Activated CD4-positive, CD25-positive, alpha-beta regulatory T cell treated with anti-CD3 and anti-CD28 coated beads, Interleukin-2, amount 50 U/mL, for 24 hours (primary cell): ENCODE measurements around the gene CSGALNACT2.

Source experiments
- ATAC-seq, 2 donors: fragments of 150-1000 bp; cut with Tn5 transposase; one replicate each; pipeline ENCODE4 v1.10.0; 2021; ENCODE audit warnings: mild to moderate bottlenecking in 1 of 2, moderate library complexity in 1 of 2

The CSGALNACT2 gene

DNA sequence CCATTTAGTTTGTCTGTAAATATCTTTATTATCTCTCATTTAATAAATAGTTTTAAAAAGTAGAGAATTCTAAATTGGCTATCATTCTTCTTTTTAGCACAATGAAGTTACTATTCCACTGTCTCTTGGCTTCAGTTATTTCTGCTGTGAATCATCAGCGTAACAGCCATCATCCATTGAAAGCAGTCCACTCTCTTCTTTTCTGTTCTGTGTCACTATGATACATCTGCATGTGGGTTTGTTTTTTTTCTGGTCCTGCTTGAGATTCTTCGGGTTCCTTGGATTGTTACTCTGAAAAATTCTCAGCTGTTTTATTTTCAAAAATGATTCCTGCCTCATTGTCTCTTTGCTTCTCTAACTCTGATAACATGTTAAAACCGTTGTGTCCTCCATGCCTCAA lies 52.5 kb downstream of the CSGALNACT2 start:
- ATAC-seq = no peak

- no peak for ATAC-seq
Measured at GRCh38 chr10:43192884-43193283, 54.6 kb downstream of the CSGALNACT2 start.

GRCh38 chr10:43193496-43194080 lies 55.3 kb downstream of the CSGALNACT2 start:
- ATAC-seq = no peak

DNA sequence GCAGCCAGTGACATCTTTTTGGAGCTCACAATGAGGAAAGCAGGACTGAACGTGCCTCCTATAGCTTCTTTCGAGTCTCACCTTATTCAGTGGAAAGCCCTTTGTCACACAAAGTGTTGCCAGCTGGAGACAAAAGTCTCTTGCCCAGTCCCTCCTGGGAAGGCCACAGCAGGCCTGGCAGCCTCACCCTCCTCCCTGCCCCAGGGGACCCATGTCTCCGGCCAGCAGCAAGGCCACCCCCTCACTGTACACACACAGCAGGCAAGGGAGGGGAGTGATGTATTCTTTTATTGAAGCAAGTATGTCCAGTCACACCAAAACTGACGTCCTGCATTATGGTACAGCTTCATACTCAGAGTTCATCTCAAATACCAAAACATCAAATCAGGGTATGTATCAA lies 56.0 kb downstream of the CSGALNACT2 start:
- ATAC-seq = no peak

GRCh38 chr10:43194859-43195258 lies 56.6 kb downstream of the CSGALNACT2 start:
- ATAC-seq = no peak

DNA sequence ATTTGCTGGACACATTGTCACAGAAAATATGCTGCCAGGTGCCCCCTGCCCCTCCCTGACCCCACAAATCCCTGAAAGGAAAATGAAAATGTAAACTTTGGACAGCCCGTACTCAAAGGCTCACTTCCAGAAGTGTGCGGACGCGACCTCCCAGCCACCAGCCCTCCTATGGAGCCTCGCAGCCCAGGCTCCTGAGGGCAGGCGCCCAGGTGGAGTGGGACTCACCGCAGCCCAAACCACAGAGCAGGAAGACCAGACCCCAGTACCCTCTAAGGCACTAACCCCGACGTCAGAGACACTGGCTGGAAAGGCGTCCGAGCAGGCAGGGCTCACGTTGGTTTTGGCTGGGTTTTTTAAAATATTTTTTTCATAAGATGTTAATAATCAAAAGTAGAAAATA lies 57.3 kb downstream of the CSGALNACT2 start:
- ATAC-seq = no peak

- no peak for ATAC-seq
Measured at GRCh38 chr10:43196131-43196980, 58.1 kb downstream of the CSGALNACT2 start.

GRCh38 chr10:43196981-43197833 lies 59.0 kb downstream of the CSGALNACT2 start:
- no peak for ATAC-seq

DNA sequence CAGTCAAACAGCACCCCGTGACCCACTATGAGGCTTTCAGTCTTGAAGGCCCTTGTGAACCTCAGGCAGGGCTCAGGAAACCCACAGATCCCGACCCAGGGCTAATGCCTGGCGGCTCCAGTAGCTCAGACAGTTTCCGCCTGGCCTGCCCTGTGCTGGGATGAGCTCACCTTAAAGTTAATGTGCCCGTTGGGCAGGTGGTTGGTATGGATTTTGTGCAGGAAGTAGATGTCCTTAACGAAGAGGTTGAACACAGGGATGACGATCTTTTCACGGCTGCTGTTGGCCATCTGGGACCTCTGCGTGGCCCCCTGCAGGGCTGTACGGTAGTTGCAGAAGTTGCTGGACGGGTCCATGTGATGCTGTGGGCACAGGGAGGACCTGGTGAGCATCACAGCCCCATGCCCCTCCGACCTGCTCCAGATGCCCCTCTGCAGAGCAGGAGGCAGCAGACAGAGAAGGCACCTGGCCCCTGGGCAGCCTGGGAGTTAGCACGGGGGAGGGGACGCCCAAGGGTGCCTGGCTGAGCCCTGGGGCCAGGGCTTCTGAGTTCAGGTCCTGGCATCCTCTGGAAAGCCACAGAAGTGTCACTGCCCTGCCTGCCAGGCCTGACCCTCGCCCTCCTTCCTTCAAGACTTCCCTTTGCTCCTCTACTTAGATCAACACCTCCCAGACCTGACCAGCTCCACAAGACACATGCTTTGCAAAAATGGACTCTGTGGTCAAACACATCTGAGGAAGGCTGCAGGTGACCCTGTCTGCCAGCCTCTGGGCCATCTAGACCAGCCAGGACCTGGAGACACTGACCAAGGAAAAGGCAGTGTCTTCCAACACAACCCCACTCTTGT lies 59.8 kb downstream of the CSGALNACT2 start:
- no peak for ATAC-seq

DNA sequence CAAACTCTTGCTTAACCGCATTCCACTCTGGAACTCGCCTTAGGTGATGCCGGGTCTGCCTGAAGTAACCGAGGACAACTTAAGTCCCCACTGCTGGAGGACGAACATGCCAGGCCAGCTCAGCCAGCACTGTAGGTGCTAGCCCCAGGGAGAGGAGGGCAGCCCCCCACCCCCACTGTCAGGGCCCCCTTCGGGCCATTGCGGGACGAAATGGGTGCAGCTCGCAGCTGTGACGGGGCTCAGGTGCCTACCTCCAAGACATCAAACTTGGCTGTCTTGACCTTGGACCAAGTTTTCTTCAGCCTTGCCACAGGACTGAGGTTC lies 60.4 kb downstream of the CSGALNACT2 start:
- no peak for ATAC-seq

DNA sequence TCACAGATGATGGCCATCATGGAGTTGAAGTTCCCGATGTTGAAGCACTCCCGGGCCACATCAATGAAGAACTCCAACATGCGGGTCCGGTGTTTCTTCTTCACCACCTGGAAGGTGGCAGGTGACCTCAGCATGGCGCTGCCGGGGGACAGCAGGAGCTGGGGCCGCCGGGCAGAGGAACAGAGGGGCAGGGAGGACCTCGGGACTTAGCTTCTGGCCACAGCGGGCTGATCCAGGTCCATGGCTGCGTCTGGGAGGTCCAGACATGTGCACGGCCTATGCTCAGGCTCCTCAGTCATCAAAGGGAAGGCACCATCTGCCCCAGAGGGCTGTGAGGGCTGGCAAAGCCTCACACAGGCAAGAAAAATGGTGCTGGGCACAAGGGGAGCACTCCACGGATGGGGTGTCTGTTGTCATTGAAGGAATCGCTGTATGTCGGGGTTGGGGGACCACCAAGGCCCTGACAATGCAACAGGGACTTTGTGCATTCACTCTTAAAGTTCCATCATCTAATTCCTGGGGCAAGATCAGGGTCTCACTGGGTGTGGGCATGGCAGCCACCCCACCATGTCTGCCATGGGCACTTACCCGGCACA lies 60.9 kb downstream of the CSGALNACT2 start:
- ATAC-seq = no peak

DNA sequence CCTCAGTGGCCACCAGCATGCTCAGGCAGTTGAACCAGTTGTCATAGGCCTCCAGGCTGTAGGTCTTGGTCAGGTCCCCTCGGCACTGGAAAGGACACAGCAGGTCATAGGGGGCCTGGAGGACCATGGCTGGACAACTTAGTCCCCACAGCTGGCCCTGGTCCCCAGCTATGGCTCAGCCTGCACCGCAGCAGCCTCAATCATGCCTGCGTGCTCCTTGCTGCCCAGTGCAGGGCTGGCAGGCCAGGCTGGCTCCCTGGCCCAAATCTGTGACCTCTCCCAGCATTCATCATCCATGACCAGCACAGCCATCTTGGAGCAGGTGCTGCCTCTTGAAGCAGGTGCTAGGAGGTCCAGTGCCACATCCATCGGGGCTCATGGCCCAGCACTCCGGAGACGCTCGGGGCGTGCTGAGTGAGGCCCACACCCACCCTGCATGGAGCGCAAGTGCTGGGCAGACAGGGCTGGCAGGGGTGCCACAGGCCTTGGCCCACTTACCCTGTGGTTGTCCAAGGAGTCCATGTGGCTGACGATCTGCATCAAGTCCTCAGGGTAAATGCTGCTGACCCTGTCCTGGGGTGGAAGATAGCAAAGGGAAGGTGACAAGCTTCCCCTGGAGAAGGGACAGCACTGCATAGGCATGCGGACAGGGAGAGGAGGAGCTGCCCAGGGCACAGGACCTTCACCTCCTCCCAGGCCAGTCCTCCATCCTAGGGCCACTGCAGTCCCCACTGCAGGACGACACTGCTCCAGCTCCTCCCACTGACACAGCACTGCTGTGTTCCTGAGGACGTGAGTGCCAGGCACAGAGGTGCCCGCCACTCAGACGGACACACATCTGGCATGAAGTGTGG lies 61.7 kb downstream of the CSGALNACT2 start:
- no peak for ATAC-seq

- no peak for ATAC-seq
Measured at GRCh38 chr10:43200538-43201390, 62.5 kb downstream of the CSGALNACT2 start.

- ATAC-seq = no peak
Measured at GRCh38 chr10:43201545-43202131, 63.4 kb downstream of the CSGALNACT2 start.

GRCh38 chr10:43202224-43202656 lies 64.0 kb downstream of the CSGALNACT2 start:
- ATAC-seq = peak; percentile 49 to 59

DNA sequence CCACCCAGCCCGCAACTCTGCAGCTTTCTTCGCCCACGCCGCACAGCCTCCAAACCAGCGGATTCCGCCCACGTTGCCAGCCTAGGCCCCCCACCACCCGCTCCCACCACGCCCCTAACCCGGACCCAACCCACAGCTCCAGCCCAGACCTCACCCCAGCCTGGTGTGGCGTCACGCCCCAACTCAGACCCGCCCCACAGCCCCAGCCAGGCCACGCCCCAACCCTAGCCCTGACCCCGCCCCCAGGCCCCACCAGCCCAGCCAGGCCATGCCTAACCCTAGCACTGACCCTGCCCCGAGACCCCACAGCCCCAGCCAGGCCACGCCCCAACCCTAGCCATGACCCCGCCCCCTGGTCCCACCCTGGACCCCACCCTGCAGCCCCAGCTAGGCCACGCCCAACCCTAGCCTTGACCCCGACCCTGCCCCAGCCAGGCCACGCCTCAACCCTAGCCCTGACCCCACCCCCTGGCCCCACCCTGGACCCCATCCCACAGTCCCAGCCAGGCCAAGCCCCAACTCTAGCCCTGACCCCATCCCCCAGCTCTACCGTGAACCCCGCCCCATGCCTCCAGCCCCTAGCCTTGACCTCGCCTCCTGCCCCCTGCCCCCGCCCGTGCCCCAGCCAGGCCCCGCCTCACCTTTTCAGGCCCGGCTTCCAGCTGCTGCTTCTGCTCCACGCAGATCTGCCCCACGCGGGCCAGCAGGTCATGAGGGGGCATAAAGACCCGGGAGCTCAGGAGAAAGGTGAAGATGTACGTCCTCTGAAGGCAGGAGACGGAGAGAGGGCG lies 64.6 kb downstream of the CSGALNACT2 start:
- ATAC-seq = peak; percentile 51 to 56

- no peak for ATAC-seq
Measured at GRCh38 chr10:43203448-43204041, 65.3 kb downstream of the CSGALNACT2 start.
